Retinal pigment epithelial cell (primary cell): ENCODE results near the gene AIDA.

ENCODE experiments used
- DNase-seq: peaks from one replicate; pipeline ENCODE4 v3.0.0-alpha.2; 2010; ENCODE audit warnings: low read depth
- H3K4me3 ChIP-seq: 2 replicates; pipeline ENCODE4 v1.5.1; 2011; ENCODE audit warnings: mild to moderate bottlenecking, low read length, control low read depth, moderate library complexity
- CTCF ChIP-seq: conservative IDR thresholded peaks from 2 replicates; pipeline ENCODE4 v1.5.1; 2011; ENCODE audit warnings: low read depth, low read length, control low read depth, inconsistent platforms

AIDA gene

GRCh38 chr1:222734740-222735139 lies 22.4 kb upstream of the AIDA start:
- no peak for TF ChIP-seq CTCF
- no peak for DNase-seq
- H3K4me3 ChIP-seq = no peak overlapping the region

GRCh38 chr1:222732216-222733159 lies 20.2 kb upstream of the AIDA start:
- TF ChIP-seq CTCF = no peak
- H3K4me3 ChIP-seq = no peak overlapping the region
- no peak for DNase-seq

GRCh38 chr1:222730866-222731265 lies 18.6 kb upstream of the AIDA start:
- DNase-seq = no peak
- H3K4me3 ChIP-seq = no peak overlapping the region
- no peak for TF ChIP-seq CTCF

GRCh38 chr1:222728746-222729145 lies 16.5 kb upstream of the AIDA start:
- TF ChIP-seq CTCF = no peak
- H3K4me3 ChIP-seq = no peak overlapping the region
- DNase-seq = no peak

GRCh38 chr1:222716393-222716792 lies 4.1 kb upstream of the AIDA start:
- no peak for TF ChIP-seq CTCF
- no peak overlapping the region for H3K4me3 ChIP-seq
- DNase-seq = no peak

DNA sequence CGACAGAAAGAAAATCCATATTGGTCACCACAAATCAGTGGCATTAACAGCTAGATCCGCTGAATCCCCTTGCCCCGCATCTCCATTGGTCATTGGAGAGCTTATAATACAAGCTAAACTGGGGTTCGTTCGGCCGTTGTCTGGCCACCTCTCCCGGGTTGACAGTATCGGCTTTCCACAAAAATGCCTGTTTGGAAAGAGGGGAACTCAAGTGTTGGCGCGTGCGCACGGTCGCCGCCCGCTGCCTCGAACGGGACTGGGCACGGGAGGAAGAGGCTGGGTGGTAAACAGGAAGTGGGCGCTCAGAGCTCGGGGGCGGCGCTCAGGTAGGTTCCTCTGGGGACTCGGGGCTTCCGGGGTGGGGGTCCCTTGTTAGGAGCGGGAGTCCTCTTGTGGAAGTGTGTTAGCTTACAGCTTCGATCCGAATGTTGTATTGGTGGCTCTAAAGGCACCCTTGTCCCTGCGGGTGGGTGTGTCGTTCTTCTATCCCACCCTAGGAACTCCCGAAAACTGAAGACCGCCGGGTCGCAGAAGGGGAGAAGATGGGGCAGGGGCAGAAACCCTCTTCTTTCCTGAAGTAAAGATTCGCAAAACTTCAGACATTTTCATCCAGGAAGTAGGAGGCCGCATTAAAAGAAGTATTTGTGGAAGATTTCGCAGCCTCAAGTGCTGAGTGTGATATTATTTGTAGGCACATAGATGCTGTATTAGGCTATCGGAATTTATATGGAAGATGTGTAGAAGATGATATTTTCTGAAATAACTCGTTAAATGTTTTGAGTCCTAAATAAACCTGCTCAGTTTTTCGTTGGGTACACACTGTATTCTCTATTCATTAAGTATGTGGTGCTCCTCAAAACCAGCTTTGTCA lies 1.0 kb upstream of the AIDA start:
- H3K4me3 ChIP-seq = peak overlapping the region; percentile 100
- no peak for TF ChIP-seq CTCF
- peak; percentile 86 for DNase-seq
